Small intestine (tissue), 4 donors: ENCODE results near the gene CMYA5. TPM values are rescaled to one million over a fixed set of nuclear protein-coding genes. Genes with fewer than 3 reads are reported as not detected.

Experiments used
- polyA plus RNA-seq, 4 donors: library from polyadenylated mRNA; stranded (reverse) in 3 of 4; unstranded in 1 of 4; fragments of 200-250 nt in 3 of 4; fragments of 120-200 nt in 1 of 4; gene quantifications; one replicate each; pipeline versions ENCODE4 v1.2.1 to v1.2.3, GENCODE V29; 2013
- donor health status: healthy with polysubstance abuse.
- donor health status: Bipolar disorder and iron deficiency.
- donor health status: healthy.

Gene CMYA5
- polyA plus RNA-seq, 4 donors = 0.61 to 5.7 (median 1.6) TPM

Other genes starting within 250 kb of the CMYA5 start
- gene HOMER1, start 175.7 kb upstream of the CMYA5 start, polyA plus RNA-seq = 1 to 10 TPM in 1 of 4 donors, under 1 TPM in 2, not detected in 1; 0.27 to 2.6 (median 0.39) TPM
- 10 to 100 TPM; 13.8 to 49.3 (median 23.0) TPM for gene TENT2, start 77.4 kb upstream of the CMYA5 start, polyA plus RNA-seq